Loucy (cell line): ENCODE measurements around the gene ZNF326.

Experiments
- H2AFZ ChIP-seq: fragments of 200-600 bp; sonication (generic); 2 replicates; pipeline ENCODE4 v1.6.0; 2016; ENCODE audit warnings: antibody characterized with exemption, mild to moderate bottlenecking, low read length, moderate library complexity
- H3F3A ChIP-seq: fragments of 200-600 bp; 2 replicates; pipeline ENCODE4 v1.6.0; 2016; ENCODE audit warnings: antibody characterized with exemption, low read depth, mild to moderate bottlenecking
- H3K27me3 ChIP-seq: fragments of 200-600 bp; sonication (generic); 2 replicates; pipeline ENCODE4 v1.6.1; 2014; ENCODE audit warnings: low read length, mild to moderate bottlenecking; ENCODE audit not compliant: insufficient read depth, poor library complexity, severe bottlenecking
- H3K36me3 ChIP-seq: fragments of 200-600 bp; sonication (generic); 2 replicates; pipeline ENCODE4 v1.6.1; 2016; ENCODE audit warnings: low read length; ENCODE audit not compliant: insufficient read depth
- H3K4me1 ChIP-seq: fragments of 200-600 bp; sonication (generic); 2 replicates; pipeline ENCODE4 v1.5.1; 2014; ENCODE audit warnings: low read length, mild to moderate bottlenecking; ENCODE audit not compliant: insufficient read depth, poor library complexity, severe bottlenecking
- H3K4me2 ChIP-seq: fragments of 200-600 bp; sonication (generic); 2 replicates; pipeline ENCODE4 v1.6.0; 2014; ENCODE audit warnings: antibody characterized with exemption, low read length, low read depth, mild to moderate bottlenecking; ENCODE audit not compliant: poor library complexity, severe bottlenecking
- H3K4me3 ChIP-seq: fragments of 200-600 bp; sonication (generic); 2 replicates; pipeline ENCODE4 v1.5.1; 2014; ENCODE audit warnings: low read length, mild to moderate bottlenecking, mixed read lengths; ENCODE audit not compliant: poor library complexity, severe bottlenecking
- H3K79me2 ChIP-seq: fragments of 200-600 bp; sonication (generic); 2 replicates; pipeline ENCODE4 v1.6.1; 2014; ENCODE audit warnings: low read length; ENCODE audit not compliant: insufficient read depth
- H3K9ac ChIP-seq: fragments of 200-600 bp; sonication (generic); 2 replicates; pipeline ENCODE4 v1.6.0; 2014; ENCODE audit warnings: mild to moderate bottlenecking, low read depth, low read length, moderate library complexity; ENCODE audit not compliant: poor library complexity, severe bottlenecking
- H3K9me2 ChIP-seq: fragments of 200-600 bp; sonication (generic); replicated peaks from 2 replicates; pipeline ENCODE4 v1.6.1; 2016; ENCODE audit warnings: low read depth, low read length, mixed read lengths
- H3K9me3 ChIP-seq: fragments of 200-600 bp; sonication (generic); 2 replicates; pipeline ENCODE4 v1.6.1; 2014; ENCODE audit warnings: mild to moderate bottlenecking, antibody characterized with exemption, low read length, low read depth; ENCODE audit not compliant: insufficient read depth
- H4K20me1 ChIP-seq: fragments of 200-600 bp; sonication (generic); 2 replicates; pipeline ENCODE4 v1.6.0; 2014; ENCODE audit warnings: antibody characterized with exemption, low read length, mild to moderate bottlenecking; ENCODE audit not compliant: insufficient read depth, poor library complexity, severe bottlenecking
- CTCF ChIP-seq: fragments of 200-600 bp; sonication (generic); conservative IDR thresholded peaks from 2 replicates; pipeline ENCODE4 v1.5.1; 2014; ENCODE audit warnings: mild to moderate bottlenecking, antibody characterized with exemption, low read length
- EZH2phosphoT487 ChIP-seq: fragments of 200-600 bp; IDR thresholded peaks from 2 replicates; pipeline ENCODE4 v1.6.1; 2018; ENCODE audit warnings: antibody characterized with exemption, mild to moderate bottlenecking, moderate library complexity, borderline replicate concordance

Gene ZNF326

GRCh38 chr1:89948722-89949345, 46.1 kb upstream of the ZNF326 start:
- Histone ChIP-seq H3K27me3 (no peaks in the 10 kb centered on the region), H3K79me2 (no peaks in the 10 kb centered on the region), H3K9me2 (no peaks in the 10 kb centered on the region), H3K4me1 (peaks cover 13% of the 10 kb centered on the region), H2AFZ (no peak overlapping the region), H3K9me3 (no peaks in the 10 kb centered on the region), H3K4me2 (no peak overlapping the region), H3K9ac (no peak overlapping the region), H4K20me1 (no peaks in the 10 kb centered on the region), H3K4me3 (no peak overlapping the region), H3F3A (0 out of 2 replicates have a peak, but pooled peaks cover 4% of the 10 kb centered on the region), H3K36me3 (no peaks in the 10 kb centered on the region)
- no peak for TF ChIP-seq EZH2phosphoT487
- no peak for TF ChIP-seq CTCF

GRCh38 chr1:89949991-89950624, 44.8 kb upstream of the ZNF326 start:
- Histone ChIP-seq H3K4me3 (no peak overlapping the region), H3K4me1 (peaks cover 22% of the 10 kb centered on the region), H3K27me3 (no peaks in the 10 kb centered on the region), H3K9ac (no peak overlapping the region), H3K36me3 (no peaks in the 10 kb centered on the region), H3K9me3 (no peaks in the 10 kb centered on the region), H2AFZ (no peak overlapping the region), H3K4me2 (no peak overlapping the region), H3K79me2 (no peaks in the 10 kb centered on the region), H4K20me1 (no peaks in the 10 kb centered on the region), H3K9me2 (no peaks in the 10 kb centered on the region), H3F3A (0 out of 2 replicates have a peak, but pooled peaks cover 4% of the 10 kb centered on the region)
- TF ChIP-seq CTCF (no peak), EZH2phosphoT487 (no peak)

GRCh38 chr1:89950703-89951102, 44.2 kb upstream of the ZNF326 start:
- Histone ChIP-seq H3K36me3 (no peaks in the 10 kb centered on the region), H3K4me3 (no peak overlapping the region), H3K9ac (no peak overlapping the region), H3K9me2 (no peaks in the 10 kb centered on the region), H3K79me2 (no peaks in the 10 kb centered on the region), H3K9me3 (no peaks in the 10 kb centered on the region), H4K20me1 (no peaks in the 10 kb centered on the region), H2AFZ (no peak overlapping the region), H3F3A (0 out of 2 replicates have a peak, but pooled peaks cover 4% of the 10 kb centered on the region), H3K4me1 (peaks cover 25% of the 10 kb centered on the region), H3K4me2 (no peak overlapping the region), H3K27me3 (no peaks in the 10 kb centered on the region)
- no peak for TF ChIP-seq CTCF
- TF ChIP-seq EZH2phosphoT487: no peak
